Measurements from ENCODE around the gene NKX6-2. TPM values are rescaled to one million over a fixed set of nuclear protein-coding genes. Genes with fewer than 3 reads are reported as not detected.
A peak's percentile ranks its signal among the peaks of the same experiment; 100 is the strongest.

Gene NKX6-2
- total RNA-seq, 4 donors from 2014 or later, result not detected

- 91% methylated on average over 22 of the region's 22 CpGs; no CpG with 5 or more reads in 1 of the 2 donors for WGBS, 2 donors (ENCODE audit: low coverage in 1 of 2)
- in situ Hi-C loops (cut with MboI; ENCODE audit: low pct_ligation_motif_present in 1 of 4, low pct_unique_long_range_greater_than_20kb in 1 of 4, low sequenced_read_pairs in 3 of 4) (no loop called here), intact Hi-C loops (cut with DNase I; ENCODE audit: low total_unique reads) (no loop called here)
- Histone ChIP-seq H3K9me3 (no peaks in the 10 kb centered on the region), H3K36me3 (no peaks in the 10 kb centered on the region), H3K27me3 (no peaks in the 10 kb centered on the region), H3K4me3 (no peak overlapping the region), H3K27ac (no peak overlapping the region), H3K4me1 (peaks cover 0 to 3% (median 0%) of the 10 kb centered on the region in 4 donors)
- no peak for TF ChIP-seq POLR2AphosphoS5 (IDR thresholded peaks at IDR 0.05)
- no peak for DNase-seq
These were observed 36.6 kb downstream of the NKX6-2 start for GRCh38 chr10:132749371-132749795.

GRCh38 chr10:132748545-132749370 is 37.2 kb downstream of the NKX6-2 start:
- Histone ChIP-seq H3K9me3 (no peaks in the 10 kb centered on the region), H3K36me3 (no peaks in the 10 kb centered on the region), H3K4me1 (peaks cover 0 to 3% (median 0%) of the 10 kb centered on the region in 4 donors), H3K4me3 (no peak overlapping the region), H3K27me3 (no peaks in the 10 kb centered on the region), H3K27ac (no peak overlapping the region)
- DNase-seq, result no peak
- intact Hi-C loops (cut with DNase I; ENCODE audit: low total_unique reads), result no loop called here
- WGBS, 2 donors (ENCODE audit: low coverage in 1 of 2), result 94 to 100% methylated on average over 1 to 30 of the region's 36 CpGs
- in situ Hi-C loops (cut with MboI; ENCODE audit: low pct_ligation_motif_present in 1 of 4, low pct_unique_long_range_greater_than_20kb in 1 of 4, low sequenced_read_pairs in 3 of 4), result no loop called here
- no peak for TF ChIP-seq EP300 (IDR thresholded peaks at IDR 0.05; ENCODE audit: low read depth)
- TF ChIP-seq POLR2A (IDR thresholded peaks at IDR 0.05), result no peak
- TF ChIP-seq CTCF (IDR thresholded peaks at IDR 0.05), result no peak
- TF ChIP-seq POLR2AphosphoS5 (IDR thresholded peaks at IDR 0.05), result no peak

- no peaks in the 10 kb centered on the region for H3K36me3 ChIP-seq
- DNase-seq, result no peak
- H3K4me3 ChIP-seq, result no peak overlapping the region
- H3K4me1 ChIP-seq, result peaks cover 0 to 3% (median 0%) of the 10 kb centered on the region in 4 donors
- no peaks in the 10 kb centered on the region for H3K9me3 ChIP-seq
- H3K27me3 ChIP-seq, result no peaks in the 10 kb centered on the region
- no peak for TF ChIP-seq CTCF (IDR thresholded peaks at IDR 0.05)
- TF ChIP-seq POLR2AphosphoS5 (IDR thresholded peaks at IDR 0.05), result no peak
- no peak for TF ChIP-seq EP300 (IDR thresholded peaks at IDR 0.05; ENCODE audit: low read depth)
- TF ChIP-seq POLR2A (IDR thresholded peaks at IDR 0.05), result no peak
- in situ Hi-C loops (cut with MboI; ENCODE audit: low pct_ligation_motif_present in 1 of 4, low pct_unique_long_range_greater_than_20kb in 1 of 4, low sequenced_read_pairs in 3 of 4), result no loop called here
- no peak overlapping the region for H3K27ac ChIP-seq
- 91 to 98% methylated on average over 7 to 12 of the region's 15 CpGs for WGBS, 2 donors (ENCODE audit: low coverage in 1 of 2)
- intact Hi-C loops (cut with DNase I; ENCODE audit: low total_unique reads), result no loop called here
These were observed 37.8 kb downstream of the NKX6-2 start for GRCh38 chr10:132748135-132748534.

- peaks cover 0 to 3% (median 0%) of the 10 kb centered on the region in 4 donors for H3K4me1 ChIP-seq
- peak overlapping the region in 1 of 4 donors; percentile 8 for H3K27ac ChIP-seq
- WGBS, 2 donors (ENCODE audit: low coverage in 1 of 2), result 82 to 84% methylated on average over 4 to 28 of the region's 29 CpGs
- intact Hi-C loops (cut with DNase I; ENCODE audit: low total_unique reads) (no loop called here), in situ Hi-C loops (cut with MboI; ENCODE audit: low pct_ligation_motif_present in 1 of 4, low pct_unique_long_range_greater_than_20kb in 1 of 4, low sequenced_read_pairs in 3 of 4) (no loop called here)
- no peaks in the 10 kb centered on the region for H3K27me3 ChIP-seq
- DNase-seq, result no peak
- H3K36me3 ChIP-seq, result no peaks in the 10 kb centered on the region
- TF ChIP-seq EP300 (IDR thresholded peaks at IDR 0.05; ENCODE audit: low read depth) (no peak), POLR2AphosphoS5 (IDR thresholded peaks at IDR 0.05) (no peak), CTCF (IDR thresholded peaks at IDR 0.05) (no peak), POLR2A (IDR thresholded peaks at IDR 0.05) (no peak)
- no peaks in the 10 kb centered on the region for H3K9me3 ChIP-seq
- H3K4me3 ChIP-seq, result no peak overlapping the region
These were observed 38.9 kb downstream of the NKX6-2 start for GRCh38 chr10:132746801-132747625.
